IMR-90 (cell line): ENCODE data around the gene PIM1. TPM values are rescaled to one million over a fixed set of nuclear protein-coding genes. Genes with fewer than 3 reads are reported as not detected.

ENCODE experiments used
- ATAC-seq: fragments of 200-7000 bp; cut with Tn5 transposase; 2 replicates; pipeline ENCODE4 v1.9.1; 2020; ENCODE audit warnings: low read depth, mild to moderate bottlenecking, moderate library complexity
- BruUV-seq: library from RNA; stranded (reverse); fragments of 400-500 nt; replicated peaks from 2 replicates; lab custom pipeline; 2021; lab: Mats Ljungman, UMichigan
- CTCF ChIA-PET: fragments of 300-600 bp; formaldehyde crosslinking; extraction: SDS; loops from one replicate; lab custom pipeline; 2021; ENCODE audit warnings: antibody characterized with exemption; lab: Yijun Ruan, JAX
- POLR2A ChIA-PET: fragments of 300-600 bp; sonication (Branson Sonifier 250); formaldehyde crosslinking; loops from one replicate; lab custom pipeline; 2022; ENCODE audit warnings: antibody characterized with exemption; ENCODE audit not compliant: unreplicated experiment; lab: Charles Lee
- DNase-seq: peaks from one replicate; pipeline ENCODE4 v3.0.0; 2013
- H2AFZ ChIP-seq: replicated peaks from 2 replicates; pipeline ENCODE3; 2013; ENCODE audit warnings: low read length, mild to moderate bottlenecking; ENCODE audit not compliant: poor library complexity
- H2AK5ac ChIP-seq: 2 replicates; pipeline ENCODE4 v1.6.1; 2013; ENCODE audit warnings: low read depth, low read length, inconsistent platforms
- H2AK9ac ChIP-seq: replicated peaks from 2 replicates; pipeline ENCODE3; 2013; ENCODE audit warnings: mild to moderate bottlenecking, low read depth, low read length, moderate library complexity; ENCODE audit not compliant: poor library complexity
- H2BK120ac ChIP-seq: 2 replicates; pipeline ENCODE4 v1.6.1; 2013; ENCODE audit warnings: low read depth, low read length, inconsistent platforms
- H2BK15ac ChIP-seq: 3 replicates; pipeline ENCODE4 v1.6.1; 2013; ENCODE audit warnings: low read depth, low read length, inconsistent platforms
- H2BK20ac ChIP-seq: 2 replicates; pipeline ENCODE4 v1.6.1; 2013; ENCODE audit warnings: low read depth, mild to moderate bottlenecking, inconsistent platforms, low read length, moderate library complexity
- H2BK5ac ChIP-seq: 2 replicates; pipeline ENCODE4 v1.6.1; 2013; ENCODE audit warnings: mild to moderate bottlenecking, low read depth, low read length, inconsistent platforms; ENCODE audit not compliant: poor library complexity, severe bottlenecking
- H3K14ac ChIP-seq: replicated peaks from 2 replicates; pipeline ENCODE4 v1.6.1; 2013; ENCODE audit warnings: low read depth, low read length, inconsistent platforms
- H3K18ac ChIP-seq: 2 replicates; pipeline ENCODE4 v1.6.1; 2013; ENCODE audit warnings: low read depth, low read length, control low read depth
- H3K23ac ChIP-seq: 2 replicates; pipeline ENCODE4 v1.6.1; 2013; ENCODE audit warnings: low read depth, low read length, inconsistent platforms
- H3K27ac ChIP-seq: 2 replicates; pipeline ENCODE4 v1.5.1; 2013; ENCODE audit warnings: mild to moderate bottlenecking, control low read depth, low read length; ENCODE audit not compliant: insufficient read depth
- H3K27me3 ChIP-seq: 2 replicates; pipeline ENCODE4 v1.6.1; 2013; ENCODE audit warnings: low read length; ENCODE audit not compliant: control insufficient read depth, insufficient read depth
- H3K36me3 ChIP-seq: 2 replicates; pipeline ENCODE4 v1.6.1; 2013; ENCODE audit warnings: low read length, mixed read lengths; ENCODE audit not compliant: control insufficient read depth, insufficient read depth
- H3K4ac ChIP-seq: 2 replicates; pipeline ENCODE4 v1.6.1; 2013; ENCODE audit warnings: low read depth, low read length, inconsistent platforms
- H3K4me1 ChIP-seq: 2 replicates; pipeline ENCODE4 v1.6.1; 2013; ENCODE audit warnings: low read length, mixed read lengths; ENCODE audit not compliant: control insufficient read depth, insufficient read depth
- H3K4me2 ChIP-seq: 2 replicates; pipeline ENCODE4 v1.6.1; 2013; ENCODE audit warnings: low read depth, mild to moderate bottlenecking, control low read depth, low read length, moderate library complexity
- H3K4me3 ChIP-seq: 2 replicates; pipeline ENCODE4 v1.5.1; 2013; ENCODE audit warnings: low read depth, mild to moderate bottlenecking, control low read depth, low read length, moderate library complexity; ENCODE audit not compliant: insufficient read depth
- H3K56ac ChIP-seq: 2 replicates; pipeline ENCODE4 v1.6.1; 2013; ENCODE audit warnings: low read length, inconsistent platforms; ENCODE audit not compliant: insufficient read depth; ENCODE audit errors: extremely low read depth
- H3K79me1 ChIP-seq, 2 experiments: 2 replicates each; pipeline ENCODE4 v1.6.1; 2013; ENCODE audit warnings: low read length in 2 of 2, inconsistent platforms in 1 of 2, low read depth in 1 of 2
- H3K9ac ChIP-seq: 2 replicates; pipeline ENCODE4 v1.6.1; 2013; ENCODE audit warnings: low read depth, low read length, control low read depth
- H3K9me1 ChIP-seq: 2 replicates; pipeline ENCODE4 v1.6.1; 2013; ENCODE audit warnings: low read length, inconsistent platforms; ENCODE audit not compliant: insufficient read depth
- H3K9me3 ChIP-seq: 2 replicates; pipeline ENCODE4 v1.6.1; 2013; ENCODE audit warnings: low read length; ENCODE audit not compliant: control insufficient read depth, insufficient read depth
- H4K20me1 ChIP-seq: 2 replicates; pipeline ENCODE4 v1.6.1; 2013; ENCODE audit warnings: low read length, inconsistent platforms; ENCODE audit not compliant: insufficient read depth
- H4K5ac ChIP-seq: 2 replicates; pipeline ENCODE4 v1.6.1; 2013; ENCODE audit warnings: mild to moderate bottlenecking, low read depth, low read length, control low read depth
- H4K8ac ChIP-seq, 2 experiments: 2 replicates each; pipeline ENCODE4 v1.6.1; 2013; ENCODE audit warnings: low read depth in 2 of 2, low read length in 2 of 2, control low read depth in 1 of 2, inconsistent platforms in 1 of 2
- H4K91ac ChIP-seq: 2 replicates; pipeline ENCODE4 v1.6.1; 2013; ENCODE audit warnings: low read depth, low read length, inconsistent platforms; ENCODE audit not compliant: insufficient read depth
- BHLHE40 ChIP-seq: fragments of 150-350 bp; IDR thresholded peaks from 2 replicates; pipeline ENCODE4 v1.6.1; 2016; ENCODE audit warnings: mild to moderate bottlenecking, low read depth, low read length
- CEBPB ChIP-seq: IDR thresholded peaks from 2 replicates; pipeline ENCODE4 v1.6.1; 2012; ENCODE audit warnings: low read depth, low read length, improper control_type of control experiment
- CHD1 ChIP-seq: IDR thresholded peaks from 2 replicates; pipeline ENCODE4 v1.6.1; 2012; ENCODE audit warnings: low read depth, low read length, improper control_type of control experiment
- ELK1 ChIP-seq: fragments of 150-350 bp; IDR thresholded peaks from 2 replicates; pipeline ENCODE4 v1.6.1; 2016; ENCODE audit warnings: low read depth, mild to moderate bottlenecking, low read length, moderate library complexity, borderline replicate concordance
- FOS ChIP-seq: fragments of 150-350 bp; IDR thresholded peaks from 2 replicates; pipeline ENCODE4 v1.6.1; 2016; ENCODE audit warnings: low read depth, low read length
- MAFK ChIP-seq: IDR thresholded peaks from 2 replicates; pipeline ENCODE4 v1.6.1; 2012; ENCODE audit warnings: low read depth, low read length, improper control_type of control experiment
- MAZ ChIP-seq: IDR thresholded peaks from 2 replicates; pipeline ENCODE4 v1.6.1; 2012; ENCODE audit warnings: low read depth, mild to moderate bottlenecking, low read length, improper control_type of control experiment, moderate library complexity, borderline replicate concordance
- MXI1 ChIP-seq: IDR thresholded peaks from 2 replicates; pipeline ENCODE4 v1.6.1; 2012; ENCODE audit warnings: low read depth, mild to moderate bottlenecking, low read length, moderate library complexity, borderline replicate concordance
- NFE2L2 ChIP-seq: fragments of 150-350 bp; IDR thresholded peaks from 2 replicates; pipeline ENCODE4 v1.6.1; 2016; ENCODE audit warnings: low read depth, mild to moderate bottlenecking, low read length
- POLR2A ChIP-seq: IDR thresholded peaks from 2 replicates; pipeline ENCODE4 v1.6.1; 2012; ENCODE audit warnings: mild to moderate bottlenecking, low read depth, low read length
- RAD21 ChIP-seq: IDR thresholded peaks from 2 replicates; pipeline ENCODE4 v1.6.1; 2012; ENCODE audit warnings: low read length, improper control_type of control experiment
- RCOR1 ChIP-seq: IDR thresholded peaks from 2 replicates; pipeline ENCODE4 v1.6.1; 2012; ENCODE audit warnings: mild to moderate bottlenecking, low read length, improper control_type of control experiment; ENCODE audit not compliant: insufficient replicate concordance
- RFX5 ChIP-seq: IDR thresholded peaks from 2 replicates; pipeline ENCODE4 v1.8.0; 2012; ENCODE audit warnings: low read depth, mild to moderate bottlenecking, low read length, moderate library complexity
- SMC3 ChIP-seq: fragments of 150-350 bp; IDR thresholded peaks from 2 replicates; pipeline ENCODE4 v1.6.1; 2016; ENCODE audit warnings: low read depth, mild to moderate bottlenecking, antibody characterized with exemption, low read length, moderate library complexity
- USF2 ChIP-seq: fragments of 150-350 bp; IDR thresholded peaks from 2 replicates; pipeline ENCODE4 v1.6.1; 2017; ENCODE audit warnings: mild to moderate bottlenecking, antibody characterized with exemption, low read length, low read depth
- WGBS, 2 experiments: methylation state at CpG; one replicate each; pipeline versions ENCODE4 v1.1.5 to v1.1.7; 2013; ENCODE audit warnings: missing lambda C conversion rate in 2 of 2; ENCODE audit not compliant: insufficient read length in 1 of 2; ENCODE audit errors: extremely low coverage in 2 of 2; 5-methylcytosine and 5-hydroxymethylcytosine counted together
- dilution Hi-C: fragments of 300-500 bp; cut with HindIII; formaldehyde crosslinking; loops from one replicate; pipeline ENCODE4 v1.14.3; 2018; ENCODE audit warnings: low sequenced_read_pairs; ENCODE audit not compliant: unreplicated experiment
- in situ Hi-C: fragments of 300-500 bp; cut with MboI; formaldehyde crosslinking; loops from 3 replicates; pipeline ENCODE4 v1.14.3; 2019; ENCODE audit warnings: low sequenced_read_pairs, inconsistent platforms, mixed read lengths
- intact Hi-C: fragments of 100-400 bp; cut with micrococcal nuclease; formaldehyde crosslinking; loops from 2 replicates; pipeline ENCODE4 v1.10.0; 2022
- polyA plus RNA-seq, 3 experiments: library from polyadenylated mRNA; depleted of rRNA; stranded (reverse); fragments of >200 nt; gene quantifications; 2 replicates each; pipeline ENCODE4 v1.2.3, GENCODE V29; 2012; ENCODE audit warnings: low replicate concordance in 1 of 3
- total RNA-seq: library from RNA; depleted of rRNA; stranded (reverse); fragments of >200 nt; gene quantifications from 2 replicates; pipeline ENCODE4 v1.2.3, GENCODE V29; 2012

Gene PIM1
- total and polyA plus RNA-seq, 2 of the 4 experiments (the other 2 are of a cell fraction) = 7.2 to 18.5 TPM

- peak; percentile 81 for DNase-seq
- peak overlapping the region; percentile 87 for H3K14ac ChIP-seq
- H3K9me1 ChIP-seq = peaks cover 15% of the 10 kb centered on the region
- in situ Hi-C loops = no loop called here
- H3K4ac ChIP-seq = peak overlapping the region; percentile 88
- no peaks in the 10 kb centered on the region for H4K20me1 ChIP-seq
- no peak overlapping the region for H2AK9ac ChIP-seq
- H2BK15ac ChIP-seq = peak overlapping the region; percentile 88; the same call in 2 of the 3 replicates
- peak overlapping the region; percentile 91; the same call in 1 of the 2 replicates for H2AK5ac ChIP-seq
- ChIA-PET POLR2A (interaction anchor here (0.5 to 1.0 kb wide), 6 partner anchors 20 to 548 kb away, joined by 4 to 13 read pairs (median 8); partner anchors contain the start of gene PIM1), CTCF (interaction anchor here (0.6 to 0.9 kb wide), 3 partner anchors 15 to 112 kb away, joined by 3 to 5 read pairs (median 3); no protein-coding TSS in a partner anchor)
- no peaks in the 10 kb centered on the region for H3K27me3 ChIP-seq
- H3K4me2 ChIP-seq = peak overlapping the region; percentile 71; the same call in 1 of the 2 replicates
- H3K18ac ChIP-seq = peak overlapping the region; percentile 98
- WGBS, 2 experiments = no CpG with 5 or more reads among the region's 5 CpGs
- peak overlapping the region; percentile 94 for H4K5ac ChIP-seq
- H3K27ac ChIP-seq = peak overlapping the region; percentile 91; the same call in 1 of the 2 replicates
- no peak overlapping the region for H3K4me3 ChIP-seq
- peak overlapping the region; percentile 46 to 83; a peak in 3 of 4 replicates for H4K8ac ChIP-seq
- H2BK5ac ChIP-seq = peak overlapping the region; percentile 73
- ATAC-seq = no peak
- intact Hi-C loops = loop anchor here (5.0 kb wide), 1 partner anchor 101 kb away; no protein-coding TSS in a partner anchor
- H3K9ac ChIP-seq = peak overlapping the region; percentile 52; the same call in 1 of the 2 replicates
- peaks cover 45% of the 10 kb centered on the region for H3K4me1 ChIP-seq
- no peaks in the 10 kb centered on the region for H3K9me3 ChIP-seq
- H3K56ac ChIP-seq = peak overlapping the region; percentile 36; the same call in 1 of the 2 replicates
- BruUV-seq = no TSS peak
- peaks cover 0 to 6% of the 10 kb centered on the region in 2 experiments; a peak in 2 of 4 replicates for H3K79me1 ChIP-seq
- H3K36me3 ChIP-seq = no peaks in the 10 kb centered on the region
- H2BK120ac ChIP-seq = peak overlapping the region; percentile 89
- H2AFZ ChIP-seq = peak overlapping the region; percentile 16
- H3K23ac ChIP-seq = peak overlapping the region; percentile 72
- peak overlapping the region; percentile 84 for H4K91ac ChIP-seq
- dilution Hi-C loops = no loop called here
- H2BK20ac ChIP-seq = peak overlapping the region; percentile 87
- no peak for TF ChIP-seq POLR2A
- TF ChIP-seq ELK1 = no peak
- no peak for TF ChIP-seq CEBPB
- TF ChIP-seq SMC3 = no peak
- no peak for TF ChIP-seq RCOR1
- no peak for TF ChIP-seq MXI1
- TF ChIP-seq CHD1 = no peak
- no peak for TF ChIP-seq FOS
- no peak for TF ChIP-seq MAFK
- TF ChIP-seq USF2 = no peak
- no peak for TF ChIP-seq MAZ
- no peak for TF ChIP-seq RAD21
- no peak for TF ChIP-seq BHLHE40
- TF ChIP-seq NFE2L2 = no peak
- no peak for TF ChIP-seq RFX5
These were observed 28.5 kb upstream of the PIM1 start for GRCh38 chr6:37141281-37142049.
